MM.1S (cell line): Measurements from ENCODE around the gene PARP11.

Experiments used
- DNase-seq: peaks from one replicate; pipeline ENCODE4 v3.0.0-alpha.2; 2015
- H2AFZ ChIP-seq: fragments of 300-600 bp; sonication (generic); 2 replicates; pipeline ENCODE4 v1.6.0; 2016; ENCODE audit warnings: antibody characterized with exemption, low read length
- H3F3A ChIP-seq: fragments of 300-600 bp; sonication (generic); 2 replicates; pipeline ENCODE4 v1.6.1; 2016; ENCODE audit warnings: mild to moderate bottlenecking, antibody characterized with exemption, low read length, moderate library complexity, mixed read lengths; ENCODE audit not compliant: insufficient read depth
- H3K27ac ChIP-seq: fragments of 300-600 bp; sonication (generic); 2 replicates; pipeline ENCODE4 v1.5.1; 2016; ENCODE audit warnings: mild to moderate bottlenecking, low read length
- H3K27me3 ChIP-seq: fragments of 300-600 bp; sonication (generic); replicated peaks from 2 replicates; pipeline ENCODE4 v1.6.0; 2016; ENCODE audit warnings: low read length; ENCODE audit not compliant: insufficient read depth
- H3K36me3 ChIP-seq: fragments of 300-600 bp; sonication (generic); replicated peaks from 2 replicates; pipeline ENCODE4 v1.6.1; 2016; ENCODE audit warnings: mild to moderate bottlenecking, low read length, mixed read lengths; ENCODE audit not compliant: insufficient read depth
- H3K4me1 ChIP-seq: fragments of 300-600 bp; sonication (generic); 2 replicates; pipeline ENCODE4 v1.6.1; 2016; ENCODE audit warnings: low read length, mixed read lengths
- H3K4me2 ChIP-seq: fragments of 300-600 bp; sonication (generic); 2 replicates; pipeline ENCODE4 v1.6.0; 2016; ENCODE audit warnings: low read depth, low read length
- H3K4me3 ChIP-seq: fragments of 300-600 bp; sonication (generic); 2 replicates; pipeline ENCODE4 v1.5.1; 2016; ENCODE audit warnings: low read length, mixed read lengths
- H3K79me2 ChIP-seq: fragments of 300-600 bp; sonication (generic); 2 replicates; pipeline ENCODE4 v1.6.1; 2016; ENCODE audit warnings: mixed run types, low read length, mixed read lengths
- H3K9ac ChIP-seq: fragments of 300-600 bp; sonication (generic); 2 replicates; pipeline ENCODE4 v1.6.1; 2016; ENCODE audit warnings: low read length, mixed read lengths
- H3K9me2 ChIP-seq: fragments of 300-600 bp; sonication (generic); replicated peaks from 2 replicates; pipeline ENCODE4 v1.6.1; 2016; ENCODE audit warnings: mild to moderate bottlenecking, low read length, mixed read lengths; ENCODE audit not compliant: insufficient read depth
- H3K9me3 ChIP-seq: fragments of 300-600 bp; sonication (generic); replicated peaks from 2 replicates; pipeline ENCODE4 v1.6.1; 2016; ENCODE audit warnings: mild to moderate bottlenecking, low read length, mixed read lengths; ENCODE audit not compliant: insufficient read depth
- H4K20me1 ChIP-seq: fragments of 300-600 bp; sonication (generic); 2 replicates; pipeline ENCODE4 v1.6.1; 2016; ENCODE audit warnings: mild to moderate bottlenecking, low read length, moderate library complexity, mixed read lengths; ENCODE audit not compliant: insufficient read depth
- CTCF ChIP-seq: fragments of 300-600 bp; sonication (generic); IDR thresholded peaks from 2 replicates; pipeline ENCODE4 v1.5.1; 2016; ENCODE audit warnings: antibody characterized with exemption, low read length, mixed read lengths
- EZH2 ChIP-seq: fragments of 300-600 bp; sonication (generic); optimal IDR thresholded peaks from 2 replicates; pipeline ENCODE3; 2017; ENCODE audit warnings: low read depth, mild to moderate bottlenecking, antibody characterized with exemption, low read length, mixed read lengths
- EZH2phosphoT487 ChIP-seq: fragments of 300-600 bp; sonication (generic); IDR thresholded peaks from 2 replicates; pipeline ENCODE4 v1.6.1; 2018; ENCODE audit warnings: antibody characterized with exemption, low read length

PARP11 gene

GRCh38 chr12:3791256-3791874, 81.8 kb downstream of the PARP11 start:
- TF ChIP-seq EZH2phosphoT487 = no peak
- TF ChIP-seq CTCF = no peak
- no peak for TF ChIP-seq EZH2
- no peak overlapping the region for H3K4me2 ChIP-seq
- H2AFZ ChIP-seq = no peak overlapping the region
- no peaks in the 10 kb centered on the region for H3K4me1 ChIP-seq
- no peak for DNase-seq
- no peak overlapping the region for H3K9ac ChIP-seq
- H3K9me3 ChIP-seq = no peaks in the 10 kb centered on the region
- no peaks in the 10 kb centered on the region for H3K36me3 ChIP-seq
- H3K9me2 ChIP-seq = no peaks in the 10 kb centered on the region
- no peak overlapping the region for H3K27ac ChIP-seq
- H3K4me3 ChIP-seq = no peak overlapping the region
- no peaks in the 10 kb centered on the region for H3F3A ChIP-seq
- H3K79me2 ChIP-seq = no peaks in the 10 kb centered on the region
- H3K27me3 ChIP-seq = no peaks in the 10 kb centered on the region
- no peaks in the 10 kb centered on the region for H4K20me1 ChIP-seq

GRCh38 chr12:3790642-3791041, 82.6 kb downstream of the PARP11 start:
- TF ChIP-seq CTCF = no peak
- TF ChIP-seq EZH2phosphoT487 = no peak
- no peak for TF ChIP-seq EZH2
- Histone ChIP-seq H4K20me1 (no peaks in the 10 kb centered on the region), H3K9ac (no peak overlapping the region), H3K9me3 (no peaks in the 10 kb centered on the region), H3K36me3 (no peaks in the 10 kb centered on the region), H3F3A (no peaks in the 10 kb centered on the region), H2AFZ (no peak overlapping the region), H3K27me3 (no peaks in the 10 kb centered on the region), H3K27ac (no peak overlapping the region), H3K4me3 (no peak overlapping the region), H3K4me2 (no peak overlapping the region), H3K9me2 (no peaks in the 10 kb centered on the region), H3K4me1 (no peaks in the 10 kb centered on the region), H3K79me2 (no peaks in the 10 kb centered on the region)
- DNase-seq = no peak

GRCh38 chr12:3789838-3790237, 83.4 kb downstream of the PARP11 start:
- no peaks in the 10 kb centered on the region for H3K27me3 ChIP-seq
- H3K9me3 ChIP-seq = no peaks in the 10 kb centered on the region
- TF ChIP-seq EZH2phosphoT487 (no peak), CTCF (no peak), EZH2 (no peak)
- H3K4me2 ChIP-seq = no peak overlapping the region
- no peak overlapping the region for H2AFZ ChIP-seq
- no peaks in the 10 kb centered on the region for H4K20me1 ChIP-seq
- no peaks in the 10 kb centered on the region for H3K36me3 ChIP-seq
- no peaks in the 10 kb centered on the region for H3K9me2 ChIP-seq
- no peak overlapping the region for H3K27ac ChIP-seq
- DNase-seq = no peak
- H3K4me3 ChIP-seq = no peak overlapping the region
- no peak overlapping the region for H3K9ac ChIP-seq
- no peaks in the 10 kb centered on the region for H3F3A ChIP-seq
- no peaks in the 10 kb centered on the region for H3K79me2 ChIP-seq
- no peaks in the 10 kb centered on the region for H3K4me1 ChIP-seq
